HCT116 (cell line): Measurements from ENCODE around the gene CDKAL1. TPM values are rescaled to one million over a fixed set of nuclear protein-coding genes. Genes with fewer than 3 reads are reported as not detected.

Experiments
- ATAC-seq: fragments of 200-7000 bp; cut with Tn5 transposase; 2 replicates; pipeline ENCODE4 v1.9.1; 2020; ENCODE audit warnings: mild to moderate bottlenecking, moderate library complexity
- BruUV-seq: library from RNA; stranded (reverse); fragments of 400-500 nt; replicated peaks from 2 replicates; lab custom pipeline; 2021; lab: Mats Ljungman, UMichigan
- CTCF ChIA-PET: fragments of 300-600 bp; sonication (Branson Sonifier 250); formaldehyde crosslinking; loops from one replicate; lab custom pipeline; 2021; ENCODE audit warnings: antibody characterized with exemption; lab: Charles Lee
- POLR2A ChIA-PET: fragments of 300-600, 350-600 bp; sonication (Branson Sonifier 250); formaldehyde crosslinking; loops from one replicate; lab custom pipeline; 2021; ENCODE audit warnings: antibody characterized with exemption; lab: Charles Lee
- RAD21 ChIA-PET, 2 experiments: fragments of 300-600 bp; sonication (Branson Sonifier 250); formaldehyde crosslinking; loops; one replicate each; lab custom pipeline; 2023; ENCODE audit warnings: low total read pairs in 2 of 2; ENCODE audit not compliant: uncharacterized antibody in 2 of 2, unreplicated experiment in 2 of 2, low non-redundant PET in 1 of 2; lab: Charles Lee
- DNase-seq: peaks from one replicate; pipeline ENCODE4 v3.0.0-alpha.2; 2010; ENCODE audit warnings: low read depth, low spot score
- H2AFZ ChIP-seq: fragments of 200-600 bp; shearing (Covaris generic), sonication (generic); 2 replicates; pipeline ENCODE4 v1.6.1; 2017; ENCODE audit warnings: low read depth, mixed run types, mixed read lengths, antibody characterized with exemption, low read length; ENCODE audit not compliant: poor library complexity, severe bottlenecking
- H3K27ac ChIP-seq: 2 replicates; pipeline ENCODE4 v1.5.1; 2012; ENCODE audit warnings: low read depth, low read length
- H3K27me3 ChIP-seq: fragments of 200-600 bp; sonication (generic); 2 replicates; pipeline ENCODE4 v1.6.1; 2016; ENCODE audit warnings: mixed run types, low read length, mixed read lengths; ENCODE audit not compliant: insufficient read depth
- H3K36me3 ChIP-seq, 2 experiments: fragments of 200-500 bp in 1 of 2; fragments of 200-600 bp in 1 of 2; sonication (Bioruptor generic) in 1 of 2; sonication (generic) in 1 of 2; 2 replicates each; pipeline versions ENCODE4 v1.5.1 to v1.6.1; 2014 to 2016; ENCODE audit warnings: low read length in 2 of 2, inconsistent platforms in 1 of 2, mixed read lengths in 1 of 2, mixed run types in 1 of 2; ENCODE audit not compliant: insufficient read depth in 2 of 2, control insufficient read depth in 1 of 2
- H3K4me1 ChIP-seq, 2 experiments: fragments of 200-600 bp in 1 of 2; sonication (generic) in 1 of 2; 2 replicates each; pipeline versions ENCODE4 v1.5.1 to v1.6.1; 2012 to 2017; ENCODE audit warnings: low read length in 2 of 2, inconsistent platforms in 1 of 2, mild to moderate bottlenecking in 1 of 2, mixed read lengths in 1 of 2, mixed run types in 1 of 2, moderate library complexity in 1 of 2; ENCODE audit not compliant: insufficient read depth in 2 of 2, control insufficient read depth in 1 of 2
- H3K4me2 ChIP-seq: fragments of 200-600 bp; sonication (generic); 2 replicates; pipeline ENCODE4 v1.6.1; 2017; ENCODE audit warnings: mixed run types, low read length, mixed read lengths
- H3K4me3 ChIP-seq, 2 experiments: fragments of 200-600 bp in 1 of 2; sonication (generic) in 1 of 2; replicated peaks in 1 of 2; 2 replicates each; pipeline ENCODE4 v1.5.1; 2011 to 2016; ENCODE audit warnings: low read length in 2 of 2, control low read depth in 1 of 2, low read depth in 1 of 2, mild to moderate bottlenecking in 1 of 2, mixed read lengths in 1 of 2, mixed run types in 1 of 2
- H3K79me2 ChIP-seq: fragments of 200-600 bp; sonication (generic); 2 replicates; pipeline ENCODE4 v1.6.1; 2017; ENCODE audit warnings: mild to moderate bottlenecking, mixed run types, low read length, moderate library complexity, mixed read lengths; ENCODE audit not compliant: insufficient read depth
- H3K9ac ChIP-seq: fragments of 200-600 bp; sonication (generic); 2 replicates; pipeline ENCODE4 v1.6.1; 2016; ENCODE audit warnings: low read length, mixed read lengths
- H3K9me2 ChIP-seq: fragments of 200-600 bp; sonication (generic), shearing (Covaris generic); 2 replicates; pipeline ENCODE4 v1.6.1; 2017; ENCODE audit warnings: mixed run types, mild to moderate bottlenecking, moderate library complexity; ENCODE audit not compliant: insufficient read depth
- H3K9me3 ChIP-seq, 2 experiments: fragments of 200-500 bp in 1 of 2; fragments of 200-600 bp in 1 of 2; sonication (Bioruptor generic) in 1 of 2; sonication (generic) in 1 of 2; 2 replicates each; pipeline ENCODE4 v1.6.1; 2014 to 2017; ENCODE audit warnings: low read length in 2 of 2, mixed read lengths in 2 of 2, inconsistent platforms in 1 of 2, low read depth in 1 of 2, mild to moderate bottlenecking in 1 of 2, mixed run types in 1 of 2, moderate library complexity in 1 of 2; ENCODE audit not compliant: control insufficient read depth in 1 of 2, insufficient read depth in 1 of 2
- H4K20me1 ChIP-seq: fragments of 200-600 bp; sonication (generic), shearing (Covaris generic); 2 replicates; pipeline ENCODE4 v1.6.1; 2017; ENCODE audit warnings: mixed run types, mild to moderate bottlenecking, moderate library complexity; ENCODE audit not compliant: insufficient read depth
- ATF3 ChIP-seq: IDR thresholded peaks from 2 replicates; pipeline ENCODE4 v1.6.1; 2012
- CTCF ChIP-seq, 3 experiments: fragments of 200-600 bp in 1 of 3; sonication (generic) in 1 of 3; IDR thresholded peaks in 2 of 3; conservative IDR thresholded peaks in 1 of 3; 2 replicates each; pipeline ENCODE4 v1.5.1; 2012 to 2017; ENCODE audit warnings: low read depth in 2 of 3, low read length in 2 of 3, antibody characterized with exemption in 1 of 3, borderline replicate concordance in 1 of 3, control low read depth in 1 of 3, mild to moderate bottlenecking in 1 of 3, mixed read lengths in 1 of 3, mixed run types in 1 of 3, moderate library complexity in 1 of 3; ENCODE audit not compliant: insufficient read depth in 1 of 3
- EGR1 ChIP-seq: IDR thresholded peaks from 2 replicates; pipeline ENCODE4 v1.6.1; 2012; ENCODE audit warnings: low read depth
- EZH2phosphoT487 ChIP-seq: fragments of 200-600 bp; IDR thresholded peaks from 2 replicates; pipeline ENCODE4 v1.6.1; 2018; ENCODE audit warnings: antibody characterized with exemption, borderline replicate concordance
- FOSL1 ChIP-seq: IDR thresholded peaks from 2 replicates; pipeline ENCODE4 v1.6.1; 2012; ENCODE audit warnings: low read depth
- POLR2AphosphoS5 ChIP-seq: IDR thresholded peaks from 2 replicates; pipeline ENCODE4 v1.6.1; 2011; ENCODE audit warnings: mild to moderate bottlenecking, low read depth, low read length, moderate library complexity
- SP1 ChIP-seq: IDR thresholded peaks from 2 replicates; pipeline ENCODE4 v1.6.1; 2012; ENCODE audit warnings: low read depth
- SRF ChIP-seq: IDR thresholded peaks from 2 replicates; pipeline ENCODE4 v1.6.1; 2012; ENCODE audit warnings: low read depth
- ZBTB33 ChIP-seq: IDR thresholded peaks from 2 replicates; pipeline ENCODE4 v1.6.1; 2011; ENCODE audit warnings: mild to moderate bottlenecking, low read length, moderate library complexity; ENCODE audit not compliant: insufficient replicate concordance; ENCODE audit errors: extremely low read depth
- ZFX ChIP-seq: fragments of 450-650 bp; IDR thresholded peaks from 2 replicates; pipeline ENCODE4 v1.6.1; 2017
- ZNF274 ChIP-seq: fragments of 200-500 bp; sonication (Bioruptor generic); IDR thresholded peaks from 2 replicates; pipeline ENCODE4 v1.6.1; 2014; ENCODE audit warnings: mild to moderate bottlenecking, low read depth, low read length, inconsistent platforms
- intact Hi-C: fragments of 100-400 bp; cut with micrococcal nuclease; formaldehyde crosslinking; loops from 2 replicates; pipeline ENCODE4 v1.10.0; 2022
- total RNA-seq: library from RNA; stranded (reverse); gene quantifications from one replicate; pipeline ENCODE4 v1.2.1, GENCODE V29; 2021; ENCODE audit not compliant: unreplicated experiment

CDKAL1 gene
- total RNA-seq, 1 experiment from 2014 or later = 14.9 TPM

- TF ChIP-seq ZBTB33 (peak; percentile 36), ZNF274 (no peak), POLR2AphosphoS5 (peak; percentile 68), ZFX (no peak), SP1 (peak; percentile 98), SRF (peak; percentile 80), EGR1 (peak; percentile 9; the same call in 1 of the 2 replicates)
- TF ChIP-seq, all 23 proteins: peak for 14
Observed at GRCh38 chr6:20877008-20877937, 343.0 kb downstream of the CDKAL1 start (continued).

- ATAC-seq (no peak), DNase-seq (no peak)
- H3K9ac ChIP-seq = no peak overlapping the region
- H3K9me3 ChIP-seq = peaks cover 0 to 3% of the 10 kb centered on the region in 2 experiments; a peak in 2 of 4 replicates
- ChIA-PET POLR2A (interaction anchor here (2.5 to 3.0 kb wide), 2 partner anchors 709 to 715 kb away, joined by 20 to 31 read pairs; partner anchors contain the start of gene SOX4), RAD21 (interaction anchor here in 1 of 2 experiments (2.0 kb wide), 1 partner anchor 709 kb away, joined by 10 read pairs; no protein-coding TSS in a partner anchor), CTCF (no interaction called here)
- peak overlapping the region; percentile 95 for H3K27ac ChIP-seq
- H3K4me3 ChIP-seq = no peak overlapping the region
- intact Hi-C loops = loop anchor here (5.0 to 10.0 kb wide), 3 partner anchors 128 to 1058 kb away; no protein-coding TSS in a partner anchor
- H3K4me1 ChIP-seq = peaks cover 49 to 59% of the 10 kb centered on the region in 2 experiments
- no peaks in the 10 kb centered on the region for H3K27me3 ChIP-seq
- no peaks in the 10 kb centered on the region for H4K20me1 ChIP-seq
- H3K9me2 ChIP-seq = no peaks in the 10 kb centered on the region
- BruUV-seq = no TSS peak
- peak overlapping the region; percentile 39 for H3K4me2 ChIP-seq
- no peaks in the 10 kb centered on the region for H3K36me3 ChIP-seq
- H3K79me2 ChIP-seq = no peaks in the 10 kb centered on the region
- H2AFZ ChIP-seq = no peak overlapping the region
- TF ChIP-seq FOSL1 (no peak), EZH2phosphoT487 (no peak), CTCF (IDR thresholded peaks at IDR 0.05 in 2 of 3, conservative IDR thresholded peaks at IDR 0.05 in 1 of 3; ENCODE audit: borderline replicate concordance in 1 of 3, insufficient read depth in 1 of 3, low read depth in 2 of 3, low read length in 2 of 3) (no peak), ATF3 (no peak)
Observed at GRCh38 chr6:20879121-20879520, 344.9 kb downstream of the CDKAL1 start.
